PC-9 (cell line): ENCODE data around the gene KCNAB3.

Source experiments
- EZH2 ChIP-seq: fragments of 200-600 bp; sonication (generic); IDR thresholded peaks from 2 replicates; pipeline ENCODE4 v1.8.0; 2017; ENCODE audit warnings: antibody characterized with exemption, low read depth
- TF ChIP-seq, protein P1 (sequence below): fragments of 200-600 bp; sonication (generic); conservative IDR thresholded peaks from 2 replicates; pipeline ENCODE4 v1.6.1; 2017; ENCODE audit warnings: mixed run types, antibody characterized with exemption, mild to moderate bottlenecking, moderate library complexity

DNA sequence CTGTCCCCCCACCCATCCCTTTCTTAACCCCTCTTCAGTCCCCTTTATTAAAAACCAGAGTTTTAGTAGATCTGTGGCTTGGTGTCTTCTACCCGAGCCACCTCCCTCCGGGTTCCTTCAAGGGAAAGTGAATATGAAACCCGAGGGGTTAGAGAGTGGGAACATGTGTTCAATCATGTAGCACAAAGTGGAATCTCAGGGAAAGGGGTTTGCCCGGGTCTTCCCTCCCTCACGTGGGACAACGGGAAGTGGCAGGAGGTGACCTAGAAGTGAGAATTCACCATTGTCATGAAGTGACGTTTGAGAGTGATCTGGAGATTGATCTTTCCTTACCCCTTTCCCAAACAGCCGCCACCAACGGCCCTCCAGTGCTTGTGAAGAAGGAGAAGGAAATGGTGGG, 18.5 kb downstream of the KCNAB3 start:
- TF ChIP-seq, protein P1, sequence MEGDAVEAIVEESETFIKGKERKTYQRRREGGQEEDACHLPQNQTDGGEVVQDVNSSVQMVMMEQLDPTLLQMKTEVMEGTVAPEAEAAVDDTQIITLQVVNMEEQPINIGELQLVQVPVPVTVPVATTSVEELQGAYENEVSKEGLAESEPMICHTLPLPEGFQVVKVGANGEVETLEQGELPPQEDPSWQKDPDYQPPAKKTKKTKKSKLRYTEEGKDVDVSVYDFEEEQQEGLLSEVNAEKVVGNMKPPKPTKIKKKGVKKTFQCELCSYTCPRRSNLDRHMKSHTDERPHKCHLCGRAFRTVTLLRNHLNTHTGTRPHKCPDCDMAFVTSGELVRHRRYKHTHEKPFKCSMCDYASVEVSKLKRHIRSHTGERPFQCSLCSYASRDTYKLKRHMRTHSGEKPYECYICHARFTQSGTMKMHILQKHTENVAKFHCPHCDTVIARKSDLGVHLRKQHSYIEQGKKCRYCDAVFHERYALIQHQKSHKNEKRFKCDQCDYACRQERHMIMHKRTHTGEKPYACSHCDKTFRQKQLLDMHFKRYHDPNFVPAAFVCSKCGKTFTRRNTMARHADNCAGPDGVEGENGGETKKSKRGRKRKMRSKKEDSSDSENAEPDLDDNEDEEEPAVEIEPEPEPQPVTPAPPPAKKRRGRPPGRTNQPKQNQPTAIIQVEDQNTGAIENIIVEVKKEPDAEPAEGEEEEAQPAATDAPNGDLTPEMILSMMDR = no peak
- no peak for TF ChIP-seq EZH2
